Activated naive CD4-positive, alpha-beta T cell treated with Interleukin-2 at 50 U/mL for 16 hours (primary cell): ENCODE results near the gene TRMT10B.
"Not testable (repeated sequence)": the region's sequence is repeated elsewhere in the genome, so short reads cannot be mapped to it uniquely, and the experiment has no call there.

Source experiments
- DNase-seq: peaks from one replicate; pipeline ENCODE4 v3.0.0-alpha.2; 2020

Gene TRMT10B

GRCh38 chr9:37753489-37754190 is at the start of gene TRMT10B:
TRMT10B (plus strand) TSS chr9:37753805; CDS start chr9:37761932, 8,127 bp downstream.
- peak; percentile 79 for DNase-seq

- DNase-seq = no peak
Observed at GRCh38 chr9:37705787-37706186, 47.8 kb upstream of the TRMT10B start.

- no peak for DNase-seq
Observed at GRCh38 chr9:37706290-37706689, 47.3 kb upstream of the TRMT10B start.

GRCh38 chr9:37707748-37708147 is 45.9 kb upstream of the TRMT10B start:
- no peak for DNase-seq

- no peak for DNase-seq
Observed at GRCh38 chr9:37710046-37710445, 43.6 kb upstream of the TRMT10B start.

- no peak for DNase-seq
Observed at GRCh38 chr9:37715260-37715659, 38.3 kb upstream of the TRMT10B start.

- no peak for DNase-seq
Observed at GRCh38 chr9:37715991-37716505, 37.6 kb upstream of the TRMT10B start.

- no peak for DNase-seq
Observed at GRCh38 chr9:37719526-37719925, 34.1 kb upstream of the TRMT10B start.

- DNase-seq = no peak
Observed at GRCh38 chr9:37727013-37727412, 26.6 kb upstream of the TRMT10B start.

- DNase-seq = no peak
Observed at GRCh38 chr9:37729499-37729898, 24.1 kb upstream of the TRMT10B start.

GRCh38 chr9:37730256-37730655 is 23.3 kb upstream of the TRMT10B start:
- no peak for DNase-seq

GRCh38 chr9:37730839-37731238 is 22.8 kb upstream of the TRMT10B start:
- no peak for DNase-seq

GRCh38 chr9:37732086-37732741 is 21.4 kb upstream of the TRMT10B start:
- DNase-seq = no peak

- DNase-seq = no peak
Observed at GRCh38 chr9:37732952-37733351, 20.7 kb upstream of the TRMT10B start.

GRCh38 chr9:37739222-37739621 is 14.4 kb upstream of the TRMT10B start:
- no peak for DNase-seq

- DNase-seq = no peak
Observed at GRCh38 chr9:37740128-37740527, 13.5 kb upstream of the TRMT10B start.

GRCh38 chr9:37740631-37741328 is 12.8 kb upstream of the TRMT10B start:
- DNase-seq = no peak

GRCh38 chr9:37745970-37746369 is 7.6 kb upstream of the TRMT10B start:
- no peak for DNase-seq

- DNase-seq = no peak
Observed at GRCh38 chr9:37746448-37747270, 6.9 kb upstream of the TRMT10B start.

- DNase-seq = peak; percentile 62
Observed at GRCh38 chr9:37747271-37747753, 6.3 kb upstream of the TRMT10B start.

GRCh38 chr9:37749129-37749528 is 4.5 kb upstream of the TRMT10B start:
- no peak for DNase-seq

GRCh38 chr9:37751186-37751585 is 2.4 kb upstream of the TRMT10B start:
- no peak for DNase-seq

- DNase-seq = not testable (repeated sequence)
Observed at GRCh38 chr9:37751704-37752103, 1.9 kb upstream of the TRMT10B start.
